Stimulated activated CD8-positive, alpha-beta memory T cell treated with anti-CD3 and anti-CD28 coated beads, Interleukin-7, amount 100 ng/mL, for 48 hours (primary cell): Measurements from ENCODE around the gene PLCG2.
"Not testable (repeated sequence)": the region's sequence is repeated elsewhere in the genome, so short reads cannot be mapped to it uniquely, and the experiment has no call there.

Source experiments
- DNase-seq, 2 donors: peaks; one replicate each; pipeline ENCODE4 v3.0.0-alpha.2; 2020; ENCODE audit warnings: low read depth in 1 of 2; ENCODE audit errors: extremely low read depth in 1 of 2

The PLCG2 gene

GRCh38 chr16:81987706-81988105, 208.6 kb downstream of the PLCG2 start:
- no peak for DNase-seq

GRCh38 chr16:81992859-81993258, 213.8 kb downstream of the PLCG2 start:
- no peak for DNase-seq

GRCh38 chr16:81994485-81994884, 215.4 kb downstream of the PLCG2 start:
- no peak for DNase-seq

DNA sequence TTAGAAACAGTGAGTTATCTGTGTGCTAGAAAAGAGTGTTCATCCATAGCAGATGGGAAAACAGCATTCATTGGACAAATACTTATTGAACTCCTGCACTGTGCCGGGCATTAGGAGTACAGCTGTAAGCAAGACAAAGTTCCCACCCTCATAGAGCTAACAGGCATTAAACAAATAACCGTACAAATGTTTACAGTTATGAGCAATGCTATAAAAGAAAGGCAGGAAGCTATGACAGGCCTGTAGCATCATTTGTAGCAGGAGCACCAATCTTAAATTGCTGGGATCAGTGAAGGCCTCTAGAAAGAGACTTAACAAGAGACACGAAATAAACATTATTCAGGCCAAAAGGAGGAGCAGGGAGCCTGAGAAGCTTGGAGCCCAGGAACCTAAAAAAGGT, 216.6 kb downstream of the PLCG2 start:
- no peak for DNase-seq

DNA sequence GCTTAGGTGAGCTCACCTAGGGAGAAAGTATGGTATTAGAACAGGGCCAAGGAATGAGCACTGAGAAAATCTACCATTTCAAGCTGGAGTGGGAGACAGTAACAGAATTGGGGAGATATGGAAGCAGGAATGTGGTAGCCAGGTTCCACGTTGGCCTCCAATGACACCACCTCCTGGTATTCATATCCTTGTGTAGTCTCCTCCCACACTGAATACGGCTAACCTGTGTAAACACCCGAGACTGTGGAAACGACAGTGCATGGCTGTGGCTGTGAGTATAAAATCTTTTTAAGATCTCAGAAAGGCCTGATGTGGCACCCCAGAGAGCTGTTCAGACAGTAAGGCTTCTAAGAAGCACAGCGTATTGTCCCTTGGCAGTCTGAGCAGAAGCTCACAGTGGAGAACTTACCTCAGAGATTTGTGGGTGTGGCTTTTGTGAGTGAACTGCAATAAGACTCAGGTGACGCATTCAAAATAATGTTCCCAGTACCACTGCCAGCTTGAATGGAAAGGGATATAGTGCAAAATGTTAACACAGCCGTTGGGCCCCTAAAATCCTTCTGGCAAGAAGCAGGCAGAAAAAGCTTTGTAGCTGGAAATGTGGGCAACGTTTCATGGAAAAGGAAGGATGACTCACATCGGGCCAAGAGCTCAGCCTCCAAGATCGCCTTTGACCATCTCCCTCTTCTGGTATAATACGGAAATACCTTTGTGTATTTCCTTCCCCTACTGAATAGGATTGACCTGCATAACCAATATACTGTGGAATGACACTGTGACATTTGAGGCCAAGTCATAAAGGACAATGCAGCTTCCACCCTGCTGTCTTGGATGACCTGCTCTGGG, 217.8 kb downstream of the PLCG2 start:
- DNase-seq = no peak

DNA sequence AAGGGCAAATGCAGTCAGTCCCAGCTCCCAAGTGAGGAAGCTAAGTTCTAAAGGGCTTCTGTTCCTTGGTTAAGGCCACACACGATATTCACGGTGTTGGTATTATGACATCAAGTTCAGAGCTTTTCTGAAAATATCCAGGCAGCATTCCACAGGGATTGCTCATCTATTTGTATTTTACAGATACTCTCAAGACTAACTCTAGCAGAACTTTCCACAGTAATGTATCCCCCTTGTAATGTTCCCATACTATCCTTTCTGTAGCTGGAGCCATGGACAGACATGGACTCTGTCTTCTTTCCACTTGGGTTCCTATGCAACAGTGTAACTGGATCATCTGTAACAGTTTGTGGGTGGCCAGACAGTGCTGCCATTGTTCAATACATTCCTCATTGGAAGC, 218.6 kb downstream of the PLCG2 start:
- DNase-seq = no peak

DNA sequence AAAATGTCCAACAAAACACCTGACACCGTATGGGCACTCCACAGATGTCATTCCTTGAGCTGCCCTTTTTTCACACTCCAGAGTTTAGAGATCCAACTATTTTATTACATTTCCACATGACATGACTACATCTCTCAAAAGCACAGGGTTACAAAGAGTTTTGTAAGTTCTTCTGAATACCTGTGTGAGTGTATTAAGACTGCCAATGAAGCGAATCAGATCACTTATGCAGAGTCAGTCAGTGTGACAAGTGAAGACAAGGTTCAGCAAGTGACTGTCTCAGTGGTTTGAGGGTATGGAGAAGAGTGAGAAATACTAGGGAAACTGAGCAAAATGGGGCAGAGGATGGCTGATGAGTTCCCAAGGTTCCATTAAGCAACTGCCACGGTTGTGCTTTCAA, 223.7 kb downstream of the PLCG2 start:
- DNase-seq = no peak

- no peak for DNase-seq
These were observed 225.5 kb downstream of the PLCG2 start for GRCh38 chr16:82004601-82005000.

- no peak for DNase-seq
These were observed 226.1 kb downstream of the PLCG2 start for GRCh38 chr16:82005027-82005830.

DNA sequence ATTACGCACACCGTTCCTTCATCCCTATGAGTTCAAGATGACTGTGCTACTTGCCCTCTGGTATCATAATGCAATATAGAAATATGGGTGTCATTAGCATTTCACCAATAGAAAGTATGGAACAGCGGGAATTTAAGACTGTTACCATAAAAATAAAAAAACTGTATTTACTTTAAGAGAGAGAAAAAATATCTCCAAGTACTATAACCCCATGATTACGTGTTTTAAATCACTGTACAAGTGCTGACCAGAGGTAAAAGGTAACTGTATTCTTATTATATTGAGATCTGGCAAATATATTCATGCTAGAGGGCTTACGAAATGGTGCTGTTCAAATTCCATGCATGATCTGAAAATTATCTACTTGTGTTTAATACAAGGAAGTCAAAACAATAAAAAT, 226.9 kb downstream of the PLCG2 start:
- no peak for DNase-seq

GRCh38 chr16:82007189-82007588, 228.1 kb downstream of the PLCG2 start:
- no peak for DNase-seq

- DNase-seq = no peak
These were observed 230.0 kb downstream of the PLCG2 start for GRCh38 chr16:82008957-82009592.

GRCh38 chr16:82009789-82010188, 230.7 kb downstream of the PLCG2 start:
- not testable (repeated sequence) for DNase-seq

DNA sequence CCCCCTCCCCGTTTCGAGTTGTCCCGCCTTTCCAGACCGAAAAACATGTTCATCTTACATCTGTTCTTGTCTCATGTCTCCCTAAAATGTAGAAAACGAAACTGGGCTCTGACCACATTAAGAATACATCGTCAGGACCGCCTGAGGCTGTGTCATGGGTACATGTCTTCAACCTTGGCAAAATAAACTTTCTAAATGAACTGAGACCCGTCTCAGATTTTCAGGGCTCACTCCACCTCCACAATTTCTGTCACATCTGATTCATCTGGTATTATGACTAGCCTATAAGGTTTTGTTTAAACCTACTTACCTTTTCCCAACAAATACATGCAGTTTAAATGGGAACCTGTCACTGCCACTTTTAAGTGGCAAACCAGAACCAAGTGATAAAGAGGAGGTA, 231.6 kb downstream of the PLCG2 start:
- no peak for DNase-seq

GRCh38 chr16:82011199-82011641, 232.1 kb downstream of the PLCG2 start, which contains the start of gene SDR42E1:
SDR42E1 (minus strand) TSS chr16:82011470; CDS start chr16:82000858, 10,612 bp downstream.
- DNase-seq = peak; percentile 14 to 56
